GM19035 (cell line): ENCODE data around the gene PSMG4.
A peak's percentile ranks its signal among the peaks of the same experiment; 100 is the strongest.

ENCODE experiments used
- ATAC-seq: cut with Tn5 transposase; IDR thresholded peaks from one replicate; pipeline ENCODE4 v1.9.1; 2021; ENCODE audit not compliant: unreplicated experiment

Gene PSMG4, protein sequence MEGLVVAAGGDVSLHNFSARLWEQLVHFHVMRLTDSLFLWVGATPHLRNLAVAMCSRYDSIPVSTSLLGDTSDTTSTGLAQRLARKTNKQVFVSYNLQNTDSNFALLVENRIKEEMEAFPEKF

DNA sequence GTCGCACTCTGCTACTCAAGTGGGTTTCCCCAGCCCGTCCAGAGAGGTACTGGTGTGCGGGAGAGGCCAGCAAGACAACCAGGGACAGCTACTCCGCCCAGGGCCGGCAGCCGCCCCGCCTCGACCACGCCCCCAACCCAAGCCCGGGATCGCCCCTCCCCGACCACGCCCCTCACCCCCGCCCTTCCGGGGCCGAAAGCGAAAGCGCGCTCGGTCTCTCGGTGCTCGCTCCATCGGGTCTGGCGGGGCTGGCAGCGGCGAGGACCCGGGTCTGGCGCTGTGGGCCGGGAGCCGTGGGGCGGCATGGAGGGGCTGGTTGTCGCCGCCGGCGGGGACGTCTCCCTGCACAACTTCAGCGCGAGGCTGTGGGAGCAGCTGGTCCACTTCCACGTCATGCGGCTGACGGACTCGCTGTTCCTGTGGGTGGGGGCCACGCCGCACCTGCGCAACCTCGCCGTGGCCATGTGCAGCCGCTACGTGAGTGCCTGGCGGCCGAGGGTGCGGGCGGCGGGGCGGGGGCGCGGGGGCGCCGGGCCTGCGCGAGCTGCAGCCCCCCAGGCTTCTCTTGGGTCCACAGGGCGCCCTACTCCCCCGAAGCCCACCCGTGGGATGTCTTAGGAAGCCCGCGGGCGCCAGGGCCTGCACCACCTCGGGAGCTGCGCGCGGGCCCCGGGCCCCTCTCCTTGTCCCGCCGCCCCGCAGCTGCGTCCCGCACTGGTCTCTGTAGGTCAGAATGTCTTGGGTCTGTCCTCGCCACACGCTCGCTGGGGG, at the start of gene PSMG4:
Gene PSMG4, plus strand, starts transcription at position 228 of the 771 bp plus-strand sequence. Its CDS starts 76 bp downstream, at position 304.
- peak; percentile 71 for ATAC-seq

DNA sequence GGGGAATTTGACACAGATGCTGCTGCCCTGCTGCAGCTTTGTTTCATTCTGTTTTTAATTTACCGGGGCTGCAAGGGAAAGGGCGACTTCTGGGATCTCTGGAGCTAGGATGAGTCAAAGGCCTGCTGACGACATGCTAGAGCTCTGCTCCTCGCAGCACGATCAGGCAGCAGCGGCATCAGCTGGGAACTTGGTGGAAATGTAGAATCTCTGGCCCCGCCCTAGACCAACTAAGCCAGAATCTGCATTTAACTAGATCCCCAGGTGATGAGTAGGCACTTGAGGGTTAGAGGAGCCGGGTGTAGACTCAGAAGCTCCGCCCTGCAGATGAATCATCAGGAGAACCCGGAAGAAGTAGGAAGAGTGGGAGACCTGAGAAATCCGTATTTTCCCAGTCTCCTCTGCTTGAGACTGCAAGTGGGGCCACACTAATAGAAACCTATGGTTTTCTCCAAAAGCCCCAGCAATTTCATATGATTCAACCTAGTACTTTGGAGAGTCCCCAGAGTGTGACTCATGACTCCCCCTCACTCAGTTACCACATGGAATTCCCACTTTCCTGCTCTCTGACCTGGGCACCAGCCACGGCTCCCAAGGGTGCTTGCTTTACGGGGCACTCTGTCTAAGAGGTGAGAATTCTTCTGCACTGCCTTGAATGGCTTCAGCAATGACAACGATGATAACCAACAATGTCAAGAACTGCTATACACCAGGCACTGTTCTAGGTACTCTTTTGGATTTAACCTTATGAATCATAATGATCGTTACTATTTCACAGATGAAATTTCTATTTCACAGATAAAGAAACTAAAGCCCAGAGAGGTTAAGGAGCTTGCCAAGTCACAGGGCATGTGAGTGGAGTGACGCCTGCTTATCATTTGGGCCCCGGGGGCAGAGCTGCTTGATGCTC, 49.4 kb upstream of the PSMG4 start:
- ATAC-seq = peak; percentile 57

DNA sequence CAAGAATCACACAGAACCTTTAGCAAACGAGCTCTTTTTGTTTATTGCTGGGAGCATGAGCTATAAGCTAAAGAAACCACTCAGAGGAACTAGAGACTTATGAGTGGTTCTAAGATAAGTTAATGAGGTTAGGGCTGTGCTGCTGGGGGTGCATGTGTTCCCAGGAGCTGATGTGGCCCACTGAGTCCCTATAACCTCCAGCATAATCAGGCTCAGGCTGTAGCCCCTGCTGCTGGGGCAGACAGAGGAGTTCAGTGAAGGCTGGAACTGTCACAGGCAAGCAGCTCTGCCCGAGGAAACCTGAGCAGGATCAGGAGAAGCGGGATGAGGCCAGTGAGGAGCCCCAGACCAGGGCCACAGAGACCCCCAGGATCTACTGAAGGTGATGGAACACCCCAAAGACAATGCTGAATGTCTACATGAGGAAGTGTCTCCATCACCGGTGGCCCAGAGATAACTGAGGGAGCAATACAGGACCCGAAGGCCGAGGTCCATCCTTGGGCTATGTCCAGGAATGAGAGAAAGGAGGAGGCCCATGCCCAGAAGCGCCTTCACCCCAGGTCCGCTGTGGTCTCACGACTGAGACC, 48.6 kb upstream of the PSMG4 start:
- ATAC-seq = peak; percentile 23

DNA sequence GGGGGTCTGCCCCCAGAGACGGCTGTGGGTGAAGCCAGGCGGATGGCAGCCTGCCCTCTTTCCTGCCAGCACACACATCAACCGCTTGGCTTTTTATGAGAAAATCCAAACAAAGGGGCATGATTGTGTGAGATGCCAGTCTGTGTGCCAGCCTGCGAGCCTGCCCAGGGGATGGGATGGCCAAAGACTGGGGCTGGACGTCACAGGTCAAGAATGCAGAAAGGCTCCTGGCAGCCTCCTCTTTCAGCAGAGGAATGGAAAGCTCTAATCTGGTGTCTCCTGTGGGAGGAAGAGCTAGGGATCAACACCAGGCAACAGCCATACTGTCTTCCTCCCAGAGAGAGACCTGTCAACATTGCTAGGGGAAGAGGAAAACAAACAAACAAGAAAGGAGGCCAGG, 47.1 kb upstream of the PSMG4 start:
- ATAC-seq = no peak

DNA sequence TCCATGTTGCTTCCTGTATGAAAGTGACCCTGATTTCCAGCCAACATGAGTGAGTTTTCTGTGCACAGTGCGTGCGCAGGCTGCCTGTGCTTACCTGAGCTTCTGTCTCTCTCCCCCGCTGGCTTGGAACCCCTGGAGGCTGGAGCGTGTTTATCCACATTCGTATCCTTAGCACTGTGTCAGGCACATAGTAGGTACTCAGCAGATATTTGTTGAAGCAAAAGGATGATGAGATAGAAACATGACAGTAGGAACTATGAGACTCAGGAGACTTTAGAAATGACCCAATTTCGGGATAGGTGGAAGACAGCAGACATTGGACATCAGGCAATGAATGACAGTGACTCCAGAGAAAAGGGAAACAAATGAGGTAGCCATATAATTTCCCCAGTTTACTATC, 46.5 kb upstream of the PSMG4 start:
- ATAC-seq = no peak

GRCh38 chr6:3213334-3213695, 45.4 kb upstream of the PSMG4 start:
- no peak for ATAC-seq

GRCh38 chr6:3214898-3215297, 43.8 kb upstream of the PSMG4 start:
- ATAC-seq = no peak

DNA sequence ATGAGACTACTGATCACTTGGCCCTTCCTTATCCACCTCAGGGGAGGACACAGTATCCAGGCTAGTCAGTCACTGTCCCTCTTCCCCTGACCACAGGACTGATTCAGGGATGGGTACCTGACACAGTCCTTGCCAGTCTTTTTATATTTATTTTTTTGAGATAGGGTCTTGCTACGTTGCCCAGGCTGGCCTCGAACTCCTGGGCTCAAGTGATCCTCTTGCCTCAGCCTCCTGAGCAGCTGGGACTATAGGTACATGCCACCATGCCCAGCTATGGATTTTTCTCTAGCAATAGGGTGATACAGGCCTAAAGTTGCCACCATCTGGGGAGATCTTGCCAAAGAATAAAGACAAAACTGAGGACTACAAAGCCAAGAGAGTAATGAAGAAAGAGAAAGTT, 41.5 kb upstream of the PSMG4 start:
- no peak for ATAC-seq

DNA sequence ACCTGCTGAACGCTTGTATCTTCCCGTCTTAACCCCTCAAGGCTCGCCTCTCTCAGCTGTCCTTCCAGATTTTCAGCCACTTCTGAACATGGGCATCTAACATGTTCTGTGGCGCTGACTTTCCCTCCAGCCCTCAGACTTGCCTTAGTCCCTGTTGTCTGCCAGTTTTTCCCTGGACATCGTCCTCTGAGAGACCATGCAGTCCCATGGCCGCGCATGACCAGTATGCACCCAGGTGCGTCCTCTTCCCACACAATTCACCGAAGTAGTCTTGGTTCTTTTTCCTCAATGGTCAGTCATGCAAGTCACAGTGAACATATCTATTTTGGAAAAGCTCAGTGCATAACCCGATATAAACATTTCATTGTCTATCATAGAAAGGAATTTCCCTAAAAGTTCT, 40.5 kb upstream of the PSMG4 start:
- no peak for ATAC-seq

DNA sequence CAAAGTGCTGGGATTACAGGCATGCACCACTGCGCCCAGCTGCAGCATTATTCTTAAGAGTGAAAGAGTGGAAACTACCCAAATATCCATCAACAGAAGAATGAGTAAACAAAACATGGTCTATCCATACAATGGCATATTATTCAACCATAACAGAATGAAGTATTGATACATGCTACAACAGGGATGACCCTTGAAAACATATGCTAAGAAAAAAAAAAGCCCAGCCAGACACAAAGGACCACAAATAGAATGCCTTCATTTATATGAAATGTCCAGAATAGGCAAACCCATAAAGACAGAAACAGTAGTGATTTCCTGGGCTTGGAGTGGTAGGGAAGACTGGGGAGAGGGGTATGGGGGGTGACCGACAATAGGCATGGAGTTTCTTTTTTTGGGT, 38.4 kb upstream of the PSMG4 start:
- no peak for ATAC-seq

DNA sequence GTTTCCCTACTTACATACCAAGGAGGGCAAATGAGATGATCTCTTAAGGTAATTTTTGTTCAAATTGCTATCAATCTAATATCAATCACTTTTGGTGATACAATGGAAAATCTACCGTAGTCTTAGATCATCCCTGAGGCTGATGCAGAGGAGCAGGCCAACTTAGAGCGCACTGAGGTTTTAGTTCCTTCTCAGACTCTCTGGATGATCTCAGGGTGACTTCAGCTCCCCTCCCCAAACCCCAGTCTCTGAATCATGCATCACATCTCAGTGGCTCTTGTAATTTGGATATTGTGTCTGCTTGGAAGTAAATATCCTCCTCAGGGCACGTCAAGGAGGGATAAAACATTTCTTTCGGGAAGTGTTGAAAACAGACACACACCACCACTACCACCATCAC, 37.2 kb upstream of the PSMG4 start:
- no peak for ATAC-seq

DNA sequence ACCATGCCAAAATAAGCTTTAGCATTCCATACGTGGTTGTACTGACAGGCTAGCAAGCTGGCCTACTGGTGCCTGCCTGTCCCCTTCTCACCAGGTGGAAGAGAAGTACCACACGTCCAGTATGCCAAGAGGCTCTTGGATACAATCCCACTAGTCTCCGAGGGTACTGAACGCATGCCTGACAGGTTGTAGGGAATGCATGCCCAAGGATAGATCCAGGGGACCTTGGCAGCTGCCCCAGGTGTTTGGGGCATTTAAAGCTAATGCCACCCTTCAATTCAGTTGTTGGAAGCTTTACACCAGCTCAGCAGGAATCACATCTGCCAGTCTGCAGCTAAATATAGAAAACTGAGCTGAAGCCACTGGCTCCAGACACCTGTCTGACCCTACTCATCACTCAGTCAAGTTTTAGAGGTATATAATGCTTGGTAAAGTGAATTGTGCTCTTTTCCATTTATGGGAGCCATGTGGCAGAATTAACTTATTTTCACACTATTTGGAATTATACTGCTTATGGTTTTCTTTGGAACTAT, 36.2 kb upstream of the PSMG4 start:
- no peak for ATAC-seq

- no peak for ATAC-seq
Observed at GRCh38 chr6:3226042-3226441, 32.7 kb upstream of the PSMG4 start.

- no peak for ATAC-seq
Observed at GRCh38 chr6:3226481-3227362, 32.0 kb upstream of the PSMG4 start.

DNA sequence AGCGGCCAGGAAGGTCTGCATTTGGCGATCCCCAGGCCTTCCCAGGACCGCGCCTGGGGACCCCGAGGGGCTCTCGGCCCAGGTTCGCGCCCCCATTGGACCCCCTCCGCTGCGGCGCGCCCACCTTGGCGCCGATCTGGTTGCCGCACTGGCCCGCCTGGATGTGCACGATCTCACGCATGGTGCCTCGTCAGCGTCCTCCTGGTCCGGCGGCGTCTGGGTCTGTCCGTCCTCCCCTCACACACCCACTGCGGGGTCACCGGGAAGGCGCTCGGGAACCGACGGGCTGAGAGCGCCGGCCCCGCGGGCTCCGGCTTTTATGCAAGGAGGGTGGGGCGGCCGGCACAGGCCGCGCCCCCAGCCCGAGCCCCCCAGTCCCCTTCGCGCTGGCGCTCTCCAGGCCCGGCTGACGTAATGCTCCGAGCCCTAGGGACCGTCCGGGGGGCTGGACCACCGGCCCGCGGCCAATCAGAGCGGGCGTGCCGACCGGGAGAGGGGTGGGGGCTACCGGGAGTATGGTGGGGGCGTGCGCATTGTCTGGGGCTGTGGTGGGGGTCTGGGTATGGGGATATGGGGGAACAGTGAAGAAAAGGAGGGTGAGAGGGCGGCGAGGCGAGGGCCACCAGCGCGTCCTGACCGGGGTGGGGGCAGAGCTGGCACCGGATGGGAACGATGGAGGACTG, 31.2 kb upstream of the PSMG4 start, which contains the start of gene TUBB2B:
Gene TUBB2B, minus strand, starts transcription at position 291 of the 683 bp plus-strand sequence. Its CDS starts 110 bp downstream, at position 181.
- ATAC-seq = no peak

DNA sequence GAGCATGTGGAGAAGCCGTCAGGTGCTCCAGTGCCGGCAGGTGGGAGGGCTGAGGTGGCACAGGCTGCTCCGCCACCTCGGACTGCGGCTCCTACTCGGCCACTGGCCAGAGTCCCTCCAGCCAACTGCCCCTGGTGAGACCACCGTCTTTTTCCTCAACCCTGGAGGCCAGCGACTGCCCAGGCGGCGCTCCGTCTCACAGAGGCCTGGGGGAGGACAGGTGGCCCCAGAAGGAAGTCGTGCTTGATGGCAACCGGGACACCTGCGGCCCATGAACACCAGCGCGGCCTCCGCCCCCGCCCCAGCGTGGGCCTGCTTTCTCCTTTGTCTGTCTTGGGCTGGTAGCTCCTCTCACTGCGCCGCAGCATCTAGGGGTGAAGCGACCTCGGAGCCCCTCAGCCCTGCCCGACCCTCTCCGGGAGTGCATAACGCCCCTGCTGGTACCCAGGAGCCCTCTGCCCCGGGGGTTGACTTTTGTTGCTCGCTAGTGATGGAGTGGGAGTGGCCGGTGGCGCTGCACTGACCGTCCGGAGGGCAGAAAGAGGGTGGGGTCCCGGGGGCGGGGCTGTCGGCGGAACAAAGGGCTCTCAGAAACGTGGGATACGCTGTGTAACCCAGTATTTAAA, 30.6 kb upstream of the PSMG4 start:
- no peak for ATAC-seq

DNA sequence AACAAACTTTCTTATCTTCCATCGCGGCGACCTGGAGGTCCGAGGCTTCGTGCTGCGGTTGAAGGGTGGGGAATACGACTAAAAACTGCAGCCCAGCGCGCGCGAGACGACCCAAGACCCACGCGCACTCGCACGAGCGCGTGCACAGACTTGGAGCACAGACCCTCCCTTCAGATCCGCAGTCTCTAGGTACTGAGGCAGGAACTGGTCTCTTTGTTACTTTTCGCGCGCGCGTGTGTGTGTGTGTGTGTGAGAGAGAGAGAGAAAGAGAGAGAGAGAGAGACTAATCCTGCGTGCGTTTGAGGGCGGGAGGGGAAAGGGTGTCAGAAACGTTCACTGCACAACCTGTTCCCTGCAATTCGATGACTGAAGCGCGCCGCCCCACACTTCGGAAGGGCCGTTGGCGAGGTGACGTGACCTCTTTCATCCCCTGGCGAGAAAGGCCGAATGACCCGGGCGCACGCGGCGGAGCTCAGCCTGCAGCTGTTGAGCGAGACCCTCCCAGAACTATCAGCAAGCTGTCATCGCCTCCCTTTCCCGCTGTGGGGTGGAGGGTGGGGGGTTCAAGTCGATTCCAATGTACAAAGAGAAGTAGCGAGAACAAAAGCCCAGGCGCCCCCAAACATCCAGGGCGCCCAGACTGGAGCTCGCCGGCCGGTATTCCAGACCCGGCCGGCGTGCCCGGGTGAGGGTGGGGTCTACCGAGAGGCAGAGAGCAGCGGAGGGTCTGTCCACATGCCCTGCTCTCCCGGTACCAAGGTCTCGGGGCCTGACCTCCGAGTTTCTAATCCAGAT, 29.8 kb upstream of the PSMG4 start:
- ATAC-seq = no peak

- no peak for ATAC-seq
Observed at GRCh38 chr6:3229566-3230178, 29.1 kb upstream of the PSMG4 start.
